ENCODE data around the gene TSC22D2.

DNA sequence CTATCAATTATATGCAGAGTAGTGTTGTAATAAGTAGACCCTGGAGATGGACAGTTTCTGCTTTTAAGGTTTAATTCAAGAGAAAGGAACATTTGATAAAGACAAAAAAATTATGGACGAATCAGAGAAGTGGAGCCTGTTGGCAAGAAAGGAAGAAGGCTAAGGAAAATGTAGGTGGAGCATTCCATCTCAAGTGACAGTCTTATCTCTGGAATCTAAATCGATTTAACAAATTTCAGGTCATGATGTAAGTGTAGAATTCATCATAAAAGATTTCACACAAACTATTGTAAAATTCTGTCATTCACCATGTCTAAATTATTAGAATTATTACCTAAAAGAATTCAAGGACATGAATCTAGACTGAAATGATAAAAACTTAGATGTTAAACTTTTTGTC lies 36.3 kb downstream of the TSC22D2 start:
- TF ChIP-seq, protein P1, sequence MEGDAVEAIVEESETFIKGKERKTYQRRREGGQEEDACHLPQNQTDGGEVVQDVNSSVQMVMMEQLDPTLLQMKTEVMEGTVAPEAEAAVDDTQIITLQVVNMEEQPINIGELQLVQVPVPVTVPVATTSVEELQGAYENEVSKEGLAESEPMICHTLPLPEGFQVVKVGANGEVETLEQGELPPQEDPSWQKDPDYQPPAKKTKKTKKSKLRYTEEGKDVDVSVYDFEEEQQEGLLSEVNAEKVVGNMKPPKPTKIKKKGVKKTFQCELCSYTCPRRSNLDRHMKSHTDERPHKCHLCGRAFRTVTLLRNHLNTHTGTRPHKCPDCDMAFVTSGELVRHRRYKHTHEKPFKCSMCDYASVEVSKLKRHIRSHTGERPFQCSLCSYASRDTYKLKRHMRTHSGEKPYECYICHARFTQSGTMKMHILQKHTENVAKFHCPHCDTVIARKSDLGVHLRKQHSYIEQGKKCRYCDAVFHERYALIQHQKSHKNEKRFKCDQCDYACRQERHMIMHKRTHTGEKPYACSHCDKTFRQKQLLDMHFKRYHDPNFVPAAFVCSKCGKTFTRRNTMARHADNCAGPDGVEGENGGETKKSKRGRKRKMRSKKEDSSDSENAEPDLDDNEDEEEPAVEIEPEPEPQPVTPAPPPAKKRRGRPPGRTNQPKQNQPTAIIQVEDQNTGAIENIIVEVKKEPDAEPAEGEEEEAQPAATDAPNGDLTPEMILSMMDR (IDR thresholded peaks at IDR 0.05), result no peak
- TF ChIP-seq POLR2A (IDR thresholded peaks at IDR 0.05), result no peak
